ENCODE results near the gene GRIN2A.

Gene GRIN2A

GRCh38 chr16:9787717-9788116 is 394.5 kb downstream of the GRIN2A start:
- no peak for DNase-seq (ENCODE audit: low read depth in 2 of 2, low spot score in 1 of 2)

GRCh38 chr16:9780831-9781230 is 401.4 kb downstream of the GRIN2A start:
- no peak for DNase-seq (ENCODE audit: low read depth in 2 of 2, low spot score in 1 of 2)

- DNase-seq (ENCODE audit: low read depth in 2 of 2, low spot score in 1 of 2), result no peak
Observed at GRCh38 chr16:9778849-9779248, 403.4 kb downstream of the GRIN2A start.

GRCh38 chr16:9775998-9776397 is 406.2 kb downstream of the GRIN2A start:
- no peak for DNase-seq (ENCODE audit: low read depth in 2 of 2, low spot score in 1 of 2)

GRCh38 chr16:9773289-9773688 is 408.9 kb downstream of the GRIN2A start:
- DNase-seq (ENCODE audit: low read depth in 2 of 2, low spot score in 1 of 2), result no peak

GRCh38 chr16:9772526-9773225 is 409.6 kb downstream of the GRIN2A start:
- DNase-seq (ENCODE audit: low read depth in 2 of 2, low spot score in 1 of 2), result no peak

- no peak for DNase-seq (ENCODE audit: low read depth in 2 of 2, low spot score in 1 of 2)
Observed at GRCh38 chr16:9766891-9767290, 415.3 kb downstream of the GRIN2A start.

- no peak for DNase-seq (ENCODE audit: low read depth in 2 of 2, low spot score in 1 of 2)
Observed at GRCh38 chr16:9763505-9763904, 418.7 kb downstream of the GRIN2A start.

- DNase-seq (ENCODE audit: low read depth in 2 of 2, low spot score in 1 of 2), result no peak
Observed at GRCh38 chr16:9761870-9762269, 420.4 kb downstream of the GRIN2A start.

GRCh38 chr16:9757687-9758086 is 424.5 kb downstream of the GRIN2A start:
- DNase-seq (ENCODE audit: low read depth in 2 of 2, low spot score in 1 of 2), result no peak

- no peak for DNase-seq (ENCODE audit: low read depth in 2 of 2, low spot score in 1 of 2)
Observed at GRCh38 chr16:9756434-9756833, 425.8 kb downstream of the GRIN2A start.

GRCh38 chr16:9755081-9755480 is 427.1 kb downstream of the GRIN2A start:
- DNase-seq (ENCODE audit: low read depth in 2 of 2, low spot score in 1 of 2), result no peak

GRCh38 chr16:9741776-9742175 is 440.5 kb downstream of the GRIN2A start:
- DNase-seq (ENCODE audit: low read depth in 2 of 2, low spot score in 1 of 2), result no peak

- no peak for DNase-seq (ENCODE audit: low read depth in 2 of 2, low spot score in 1 of 2)
Observed at GRCh38 chr16:9739301-9739700, 442.9 kb downstream of the GRIN2A start.

- no peak for DNase-seq (ENCODE audit: low read depth in 2 of 2, low spot score in 1 of 2)
Observed at GRCh38 chr16:9738690-9739089, 443.5 kb downstream of the GRIN2A start.

- no peak for DNase-seq (ENCODE audit: low read depth in 2 of 2, low spot score in 1 of 2)
Observed at GRCh38 chr16:9736547-9736946, 445.7 kb downstream of the GRIN2A start.

- DNase-seq (ENCODE audit: low read depth in 2 of 2, low spot score in 1 of 2), result no peak
Observed at GRCh38 chr16:9723136-9723535, 459.1 kb downstream of the GRIN2A start.

- DNase-seq (ENCODE audit: low read depth in 2 of 2, low spot score in 1 of 2), result no peak
Observed at GRCh38 chr16:9713907-9714306, 468.3 kb downstream of the GRIN2A start.

- DNase-seq (ENCODE audit: low read depth in 2 of 2, low spot score in 1 of 2), result no peak
Observed at GRCh38 chr16:9713156-9713555, 469.1 kb downstream of the GRIN2A start.

GRCh38 chr16:9708972-9709620 is 473.1 kb downstream of the GRIN2A start:
- DNase-seq (ENCODE audit: low read depth in 2 of 2, low spot score in 1 of 2), result no peak

- no peak for DNase-seq (ENCODE audit: low read depth in 2 of 2, low spot score in 1 of 2)
Observed at GRCh38 chr16:9706217-9706836, 475.9 kb downstream of the GRIN2A start.

GRCh38 chr16:9703731-9704130 is 478.5 kb downstream of the GRIN2A start:
- no peak for DNase-seq (ENCODE audit: low read depth in 2 of 2, low spot score in 1 of 2)
